HEK293T (cell line): ENCODE results near the gene FKBP8.
"Not testable (repeated sequence)": the region's sequence is repeated elsewhere in the genome, so short reads cannot be mapped to it uniquely, and the experiment has no call there.

ENCODE experiments used
- CTCF ChIA-PET: fragments of 350-600 bp; formaldehyde crosslinking; extraction: SDS; loops from one replicate; lab custom pipeline; 2021; ENCODE audit warnings: antibody characterized with exemption, inconsistent platforms; lab: Yijun Ruan, JAX
- POLR2A ChIA-PET: fragments of 350-600 bp; formaldehyde crosslinking; extraction: SDS; loops from one replicate; lab custom pipeline; 2020; ENCODE audit warnings: antibody characterized with exemption, inconsistent platforms; lab: Yijun Ruan, JAX
- DNase-seq: peaks from one replicate; pipeline ENCODE4 v3.0.0; 2012; ENCODE audit warnings: mixed read lengths; ENCODE audit errors: extremely low spot score
- ARNT ChIP-seq: fragments of 450-650 bp; IDR thresholded peaks from 2 replicates; pipeline ENCODE4 v1.6.1; 2017; ENCODE audit warnings: mild to moderate bottlenecking
- BHLHE40 ChIP-seq: fragments of 450-650 bp; IDR thresholded peaks from 2 replicates; pipeline ENCODE4 v1.6.1; 2016; ENCODE audit warnings: mild to moderate bottlenecking, moderate library complexity, borderline replicate concordance
- CTBP1 ChIP-seq: fragments of 450-650 bp; IDR thresholded peaks from 2 replicates; pipeline ENCODE4 v1.6.1; 2016; ENCODE audit warnings: borderline replicate concordance
- ELF4 ChIP-seq: fragments of 450-650 bp; IDR thresholded peaks from 2 replicates; pipeline ENCODE4 v1.6.1; 2017; ENCODE audit warnings: antibody characterized with exemption
- FOXA1 ChIP-seq: fragments of 450-650 bp; IDR thresholded peaks from 2 replicates; pipeline ENCODE4 v1.6.1; 2016; ENCODE audit warnings: mild to moderate bottlenecking
- FOXK2 ChIP-seq: fragments of 450-650 bp; IDR thresholded peaks from 2 replicates; pipeline ENCODE4 v1.6.1; 2016; ENCODE audit warnings: mild to moderate bottlenecking
- FOXM1 ChIP-seq: fragments of 450-650 bp; IDR thresholded peaks from 2 replicates; pipeline ENCODE4 v1.6.1; 2017; ENCODE audit warnings: mild to moderate bottlenecking, borderline replicate concordance
- HDGF ChIP-seq: fragments of 450-650 bp; IDR thresholded peaks from 2 replicates; pipeline ENCODE4 v1.6.1; 2017; ENCODE audit warnings: antibody characterized with exemption, borderline replicate concordance
- L3MBTL2 ChIP-seq: fragments of 450-650 bp; conservative IDR thresholded peaks from 2 replicates; pipeline ENCODE4 v1.6.1; 2016; ENCODE audit warnings: mild to moderate bottlenecking
- LEF1 ChIP-seq: fragments of 450-650 bp; IDR thresholded peaks from 2 replicates; pipeline ENCODE4 v1.6.1; 2017; ENCODE audit warnings: mild to moderate bottlenecking, borderline replicate concordance
- NFRKB ChIP-seq: fragments of 450-650 bp; IDR thresholded peaks from 2 replicates; pipeline ENCODE4 v1.6.1; 2016; ENCODE audit warnings: mild to moderate bottlenecking, moderate library complexity
- PKNOX1 ChIP-seq: fragments of 450-650 bp; IDR thresholded peaks from 2 replicates; pipeline ENCODE4 v1.6.1; 2016
- SP1 ChIP-seq: fragments of 450-650 bp; IDR thresholded peaks from 2 replicates; pipeline ENCODE4 v1.6.1; 2017
- SUZ12 ChIP-seq: fragments of 450-650 bp; IDR thresholded peaks from 2 replicates; pipeline ENCODE4 v1.6.1; 2016; ENCODE audit warnings: mild to moderate bottlenecking
- TARDBP ChIP-seq: fragments of 450-650 bp; IDR thresholded peaks from 2 replicates; pipeline ENCODE4 v1.6.1; 2016
- ZNF384 ChIP-seq: fragments of 450-650 bp; IDR thresholded peaks from 2 replicates; pipeline ENCODE4 v1.6.1; 2016

The FKBP8 gene

GRCh38 chr19:18543814-18544475, 572 bp upstream of the FKBP8 start:
- TF ChIP-seq ARNT (no peak), L3MBTL2 (no peak), HDGF (no peak), ZNF384 (no peak), CTBP1 (no peak), TARDBP (no peak), SP1 (no peak)
- CTCF ChIA-PET = interaction anchor here (0.8 to 0.9 kb wide), 2 partner anchors 10 to 73 kb away, joined by 4 read pairs; no protein-coding TSS in a partner anchor
- POLR2A ChIA-PET = interaction anchor here (1.2 to 1.8 kb wide), 4 partner anchors 13 to 45 kb away, joined by 4 to 18 read pairs (median 6); partner anchors contain the start of genes ELL and KXD1
- DNase-seq = peak; percentile 60

- DNase-seq = no peak
- ChIA-PET POLR2A (interaction anchor here (1.0 to 1.3 kb wide), 4 partner anchors 16 to 29 kb away, joined by 3 to 5 read pairs (median 4); no protein-coding TSS in a partner anchor), CTCF (interaction anchor here (1.1 kb wide), 1 partner anchor 13 kb away, joined by 3 read pairs; no protein-coding TSS in a partner anchor)
- no peak for TF ChIP-seq PKNOX1
- no peak for TF ChIP-seq BHLHE40
- TF ChIP-seq LEF1 = no peak
- no peak for TF ChIP-seq ELF4
- TF ChIP-seq SP1 = no peak
- TF ChIP-seq NFRKB = no peak
- TF ChIP-seq HDGF = no peak
- no peak for TF ChIP-seq FOXM1
- TF ChIP-seq FOXK2 = no peak
- no peak for TF ChIP-seq ARNT
- no peak for TF ChIP-seq L3MBTL2
Observed at GRCh38 chr19:18541992-18542940, 1.1 kb downstream of the FKBP8 start.

- TF ChIP-seq L3MBTL2 (no peak), TARDBP (no peak), NFRKB (no peak), ARNT (no peak), LEF1 (no peak), HDGF (no peak), SP1 (no peak), SUZ12 (no peak), CTBP1 (no peak), FOXM1 (no peak), ZNF384 (no peak), PKNOX1 (no peak), FOXK2 (no peak), FOXA1 (no peak), ELF4 (no peak), BHLHE40 (no peak)
- no peak for DNase-seq
- POLR2A ChIA-PET = interaction anchor here (1.3 kb wide), 1 partner anchor 30 kb away, joined by 4 read pairs; no protein-coding TSS in a partner anchor
- CTCF ChIA-PET = no interaction called here
Observed at GRCh38 chr19:18541258-18541991, 1.9 kb downstream of the FKBP8 start.

GRCh38 chr19:18540200-18540599, 3.2 kb downstream of the FKBP8 start:
- DNase-seq, POLR2A ChIA-PET, CTCF ChIA-PET: not testable (repeated sequence)

GRCh38 chr19:18539372-18539771, 4.0 kb downstream of the FKBP8 start:
- CTCF ChIA-PET = interaction anchor here (0.6 kb wide), 1 partner anchor 103 kb away, joined by 4 read pairs; no protein-coding TSS in a partner anchor
- POLR2A ChIA-PET = interaction anchor here (1.0 to 1.3 kb wide), 2 partner anchors 12 to 18 kb away, joined by 4 to 5 read pairs; partner anchors contain the start of gene KXD1
- DNase-seq = no peak
- no peak for TF ChIP-seq PKNOX1
- no peak for TF ChIP-seq BHLHE40
- no peak for TF ChIP-seq LEF1
- TF ChIP-seq CTBP1 = no peak
- TF ChIP-seq ARNT = no peak
- no peak for TF ChIP-seq NFRKB
- no peak for TF ChIP-seq SUZ12
- TF ChIP-seq HDGF = no peak
- TF ChIP-seq SP1 = no peak
- TF ChIP-seq ELF4 = no peak
- no peak for TF ChIP-seq FOXK2
- TF ChIP-seq FOXM1 = no peak
- no peak for TF ChIP-seq TARDBP
- TF ChIP-seq FOXA1 = no peak
- no peak for TF ChIP-seq L3MBTL2
- no peak for TF ChIP-seq ZNF384
